ENCODE data around the gene GPR31.
"Not testable (repeated sequence)": the region's sequence is repeated elsewhere in the genome, so short reads cannot be mapped to it uniquely, and the experiment has no call there.

GPR31 gene, protein sequence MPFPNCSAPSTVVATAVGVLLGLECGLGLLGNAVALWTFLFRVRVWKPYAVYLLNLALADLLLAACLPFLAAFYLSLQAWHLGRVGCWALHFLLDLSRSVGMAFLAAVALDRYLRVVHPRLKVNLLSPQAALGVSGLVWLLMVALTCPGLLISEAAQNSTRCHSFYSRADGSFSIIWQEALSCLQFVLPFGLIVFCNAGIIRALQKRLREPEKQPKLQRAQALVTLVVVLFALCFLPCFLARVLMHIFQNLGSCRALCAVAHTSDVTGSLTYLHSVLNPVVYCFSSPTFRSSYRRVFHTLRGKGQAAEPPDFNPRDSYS

DNA sequence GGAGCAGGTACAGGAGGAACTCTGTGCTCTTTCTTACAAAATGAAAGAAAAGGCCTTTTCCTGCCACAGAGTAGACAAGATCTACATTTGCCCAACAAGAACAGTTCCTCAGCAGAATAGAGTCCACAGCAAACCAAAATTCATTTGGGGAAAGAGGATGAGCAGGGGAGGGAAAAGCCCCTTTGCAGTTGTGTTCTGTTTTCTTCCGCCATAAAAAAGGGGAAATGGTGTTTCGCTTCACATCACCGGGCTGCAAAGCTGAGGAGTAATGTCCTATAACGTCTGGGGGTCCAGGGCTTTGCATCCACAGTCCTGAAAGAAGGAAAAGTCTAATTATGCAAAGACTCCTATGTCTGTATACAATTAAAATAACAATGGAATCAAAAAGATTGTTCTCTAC lies at the start of gene GPR31:
GPR31 (minus strand) TSS at position 118 of the 400 bp plus-strand sequence. CDS start 149 bp downstream, outside the sequence.
- no peak for DNase-seq

DNA sequence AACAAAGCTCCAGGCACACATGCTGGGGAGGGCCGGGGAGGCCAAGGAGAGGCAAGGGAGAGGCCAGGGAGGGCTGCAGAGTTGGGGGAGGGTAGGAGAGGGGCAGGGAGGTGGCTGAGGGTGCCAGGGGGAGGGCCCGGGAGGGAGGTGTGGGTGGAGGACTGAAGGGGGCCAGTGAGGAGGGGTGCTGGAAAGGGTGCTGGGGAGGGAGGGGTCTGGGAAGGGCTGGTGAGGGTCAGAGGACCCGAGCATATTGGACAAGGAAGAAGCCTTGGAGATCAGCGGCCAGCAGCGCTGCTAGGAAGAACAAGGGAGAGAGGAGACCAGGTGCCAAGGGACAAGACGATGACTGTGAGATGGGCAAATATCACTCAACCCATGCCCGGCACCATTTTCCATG lies 49.7 kb upstream of the GPR31 start:
- DNase-seq, result no peak

DNA sequence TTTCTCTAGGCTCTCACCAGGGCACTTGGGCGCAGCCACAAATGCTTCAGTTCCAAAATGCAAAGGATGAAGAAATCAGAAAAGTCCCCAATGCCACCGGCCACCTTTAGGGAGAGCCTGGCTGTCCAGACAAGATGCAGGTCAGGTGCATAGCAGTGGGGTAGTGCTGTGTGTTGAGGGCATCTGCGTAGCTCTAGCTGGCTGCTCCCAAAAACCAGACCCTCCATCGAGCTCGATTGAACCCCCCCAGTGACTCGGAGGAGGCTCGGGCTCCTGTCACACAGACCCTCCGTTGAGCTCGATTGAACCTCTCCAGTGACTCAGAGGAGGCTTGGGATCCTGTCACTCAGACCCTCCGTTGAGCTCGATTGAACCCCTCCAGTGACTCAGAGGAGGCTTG lies 47.5 kb upstream of the GPR31 start:
- not testable (repeated sequence) for DNase-seq

DNA sequence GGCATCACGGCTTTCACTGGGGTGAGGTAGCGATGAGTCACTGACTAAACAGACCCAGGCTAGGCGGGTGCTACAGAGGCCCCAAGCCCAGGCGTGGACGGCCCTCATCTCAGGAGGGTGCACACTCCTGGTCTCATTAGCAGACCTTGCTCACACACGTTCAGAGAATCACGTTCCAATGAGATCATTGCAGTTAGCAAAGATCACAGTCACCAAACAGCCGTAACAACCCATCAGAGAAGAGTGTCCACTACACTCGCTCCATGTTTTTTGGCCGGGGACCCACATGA lies 46.2 kb upstream of the GPR31 start:
- not testable (repeated sequence) for DNase-seq

DNA sequence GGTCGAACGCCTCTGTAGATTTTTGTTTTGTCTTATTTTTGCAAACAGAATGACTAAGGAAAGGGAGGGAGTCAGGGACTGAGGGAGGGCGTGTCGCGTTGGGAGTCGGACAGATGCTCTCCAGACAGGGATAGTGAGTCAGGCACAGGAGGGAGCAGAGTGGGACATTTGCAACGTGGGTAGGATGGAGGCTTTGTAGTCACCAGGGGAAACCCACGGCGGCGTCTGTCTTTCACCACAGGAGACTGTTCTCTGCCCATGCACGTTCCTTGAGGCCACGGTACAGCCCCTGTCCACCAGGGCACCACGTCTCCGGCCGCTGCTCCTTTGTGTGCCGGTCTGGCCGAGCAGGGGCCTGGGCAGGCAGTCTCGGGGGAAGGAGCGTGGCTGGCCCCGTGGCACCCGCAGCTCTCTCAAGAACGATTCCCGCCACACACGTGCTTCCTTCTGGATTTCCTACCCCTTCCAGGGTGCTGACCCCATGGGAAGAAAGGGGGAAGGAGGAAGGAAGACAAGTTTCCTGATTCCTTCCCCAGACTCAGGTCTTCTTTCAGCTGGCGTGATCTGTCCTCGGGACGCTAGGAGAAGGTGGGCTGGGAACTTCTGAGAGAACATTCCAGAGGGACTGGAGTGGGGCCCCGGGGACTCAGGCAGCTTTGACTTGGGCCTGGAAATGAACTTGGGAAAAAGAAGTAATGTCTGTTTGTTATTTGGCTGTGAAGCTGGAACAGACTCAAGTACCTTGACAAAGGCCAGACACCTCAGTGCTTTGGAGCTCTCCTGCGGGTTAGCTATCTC lies 45.7 kb upstream of the GPR31 start:
- not testable (repeated sequence) for DNase-seq

DNA sequence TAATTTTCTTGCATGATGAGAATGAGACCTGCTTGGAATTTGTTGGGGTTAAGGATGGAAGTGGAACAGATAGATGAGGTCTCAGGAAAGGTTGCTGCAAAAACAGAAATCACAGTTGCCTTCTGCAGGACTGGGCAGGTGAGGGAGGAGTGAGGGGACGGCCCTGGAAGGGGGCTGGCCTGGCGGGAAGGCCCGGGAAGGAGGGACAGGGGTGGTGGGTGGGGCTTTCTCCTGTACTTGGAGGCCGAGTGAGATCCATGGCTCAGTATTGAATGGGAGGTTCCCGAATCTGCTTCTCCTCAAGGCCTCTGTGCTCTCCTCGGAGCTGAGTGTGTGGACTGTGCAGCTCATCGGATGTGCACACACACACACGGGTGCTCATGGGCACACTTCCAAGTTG lies 44.8 kb upstream of the GPR31 start:
- DNase-seq, result not testable (repeated sequence)

DNA sequence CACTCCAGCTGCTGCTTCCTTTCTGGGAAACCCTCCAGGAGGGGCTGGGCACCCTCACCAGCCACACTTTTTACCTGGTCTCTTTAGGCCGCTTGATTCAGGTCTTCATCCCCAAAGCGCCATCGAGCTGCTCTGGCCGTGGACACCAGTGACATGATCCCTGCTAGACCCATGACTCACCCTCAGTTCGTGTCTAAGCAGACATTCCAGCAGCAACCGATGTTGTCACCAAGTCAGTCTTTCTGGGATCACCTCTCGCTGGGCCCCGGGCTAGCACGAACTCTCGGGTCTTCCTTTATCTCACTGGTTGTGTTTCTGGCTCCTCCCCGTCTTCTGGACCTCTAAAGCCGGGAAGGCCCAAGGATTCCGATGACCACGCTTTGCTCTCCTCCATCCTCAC lies 43.0 kb upstream of the GPR31 start:
- no peak for DNase-seq

DNA sequence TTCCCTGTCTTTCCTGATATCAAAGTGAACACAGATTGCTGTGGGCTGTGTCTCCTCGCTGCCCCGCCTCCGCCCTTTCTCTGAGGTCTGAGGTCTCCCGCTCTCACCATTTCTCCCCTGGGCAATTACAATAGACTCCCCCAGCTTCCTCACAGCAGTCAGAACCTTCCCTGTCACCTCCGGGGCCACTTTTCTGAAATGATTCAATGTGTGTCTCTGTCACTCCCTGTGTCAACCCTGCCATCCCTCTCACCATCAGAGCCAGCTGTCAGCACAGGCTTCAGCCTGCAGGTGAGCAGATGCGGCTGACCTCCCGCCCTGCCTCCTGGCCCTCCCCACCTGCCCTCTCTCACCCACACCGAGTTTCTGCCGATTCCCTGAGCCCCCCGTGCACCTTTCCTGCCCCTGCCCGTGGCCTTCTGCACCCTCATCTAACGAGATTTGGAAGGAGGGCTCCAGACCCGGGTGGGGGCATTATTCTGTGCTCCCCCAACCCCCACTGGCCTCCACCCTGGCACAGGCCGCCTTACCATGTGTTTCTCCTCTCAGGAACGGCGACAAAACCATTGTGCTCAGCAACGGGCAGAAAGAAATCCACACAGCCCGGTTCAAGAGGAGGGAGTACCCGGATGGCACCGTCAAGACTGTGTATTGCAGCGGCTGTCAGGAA lies 38.3 kb upstream of the GPR31 start:
- not testable (repeated sequence) for DNase-seq

DNA sequence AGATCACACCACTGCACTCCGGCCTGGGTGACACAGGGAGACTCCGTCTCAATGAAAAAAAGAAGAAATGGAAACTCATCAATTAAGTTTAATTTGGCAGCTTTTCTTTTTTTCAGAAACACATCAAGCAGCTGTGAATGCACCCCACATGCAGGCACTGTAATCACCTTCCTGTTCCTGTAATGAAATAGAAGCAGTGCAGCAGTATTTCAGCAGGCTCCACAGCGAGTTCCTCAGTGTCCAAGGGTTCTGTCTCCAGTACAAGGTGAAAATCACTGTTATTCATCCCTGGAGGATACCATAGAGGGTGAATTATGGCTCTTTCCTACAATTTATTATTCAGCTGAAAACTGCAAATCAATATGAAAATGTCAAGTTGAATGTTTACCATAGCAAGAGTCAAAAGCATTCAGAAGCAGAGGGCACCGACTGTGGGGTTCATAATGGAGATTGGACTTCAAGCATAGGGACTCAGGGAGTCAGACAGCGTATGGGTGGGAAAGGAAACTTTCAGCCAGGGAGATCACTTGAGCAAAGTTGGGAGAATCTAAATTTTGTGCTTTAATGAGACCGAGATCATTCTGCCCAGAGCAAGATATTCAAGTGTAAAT lies 35.8 kb upstream of the GPR31 start:
- DNase-seq, result not testable (repeated sequence)

DNA sequence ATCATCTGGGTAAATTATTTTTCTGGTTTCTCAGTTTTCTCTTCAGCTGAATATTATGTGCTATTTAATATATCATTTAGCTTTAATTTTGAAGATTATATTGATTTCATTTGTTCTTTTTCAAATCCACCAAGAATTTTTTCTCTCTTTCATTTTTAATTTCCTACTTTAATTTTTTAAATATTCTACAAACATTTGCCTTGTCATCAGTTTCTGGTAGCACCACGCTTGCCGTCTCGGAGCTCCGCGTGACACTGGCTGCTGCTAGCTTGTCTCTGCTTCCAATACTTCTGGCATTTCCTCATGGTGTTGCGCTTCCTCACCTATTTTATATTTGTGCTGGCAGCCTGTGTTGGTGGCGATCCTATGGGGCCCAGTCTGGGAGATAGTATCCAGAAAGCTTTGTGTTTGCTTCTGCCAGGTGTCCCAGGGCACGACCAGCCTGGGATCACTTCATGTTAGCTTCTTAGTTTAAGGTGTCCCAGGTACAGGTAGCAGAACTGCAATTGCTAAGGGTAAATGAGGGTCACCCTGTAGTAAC lies 33.3 kb upstream of the GPR31 start:
- DNase-seq, result not testable (repeated sequence)

DNA sequence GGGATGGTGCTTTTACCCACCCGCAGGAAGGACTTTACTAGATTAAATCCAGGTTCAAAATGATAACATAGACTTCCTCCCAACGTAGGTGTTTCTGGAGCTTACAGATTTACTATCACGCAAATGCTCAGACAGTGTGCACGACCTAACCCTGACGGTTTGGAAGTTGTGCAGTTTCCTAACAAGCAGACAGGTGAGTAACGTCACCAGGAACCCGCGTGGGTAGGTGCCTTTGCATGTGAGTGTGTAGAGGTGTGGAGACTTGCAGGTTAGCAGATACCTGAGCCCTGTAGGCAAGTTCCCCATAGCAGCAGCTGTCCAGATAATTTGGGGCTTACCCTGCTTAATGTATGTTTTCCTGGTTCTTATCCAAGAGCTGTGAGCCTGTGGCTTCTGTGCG lies 29.5 kb upstream of the GPR31 start:
- DNase-seq, result not testable (repeated sequence)

DNA sequence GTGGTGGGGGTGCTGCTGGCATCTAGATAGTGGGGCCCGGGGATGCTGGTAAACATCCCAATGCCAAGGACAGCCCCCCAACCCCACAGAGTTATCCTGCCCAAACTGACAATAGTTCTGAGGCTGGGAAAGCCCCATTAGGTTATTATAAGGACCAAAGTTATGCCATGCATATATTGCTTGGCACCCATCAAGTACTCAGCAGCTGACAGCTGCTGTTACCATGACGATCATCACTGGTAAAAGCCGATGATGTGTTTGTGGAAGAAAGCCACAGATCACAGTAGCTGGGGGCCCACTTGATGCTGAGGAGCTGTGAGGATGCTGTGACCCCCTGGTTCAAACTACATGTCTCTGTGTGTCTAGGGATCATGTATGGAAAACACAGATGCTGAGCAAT lies 27.3 kb upstream of the GPR31 start:
- DNase-seq, result not testable (repeated sequence)

DNA sequence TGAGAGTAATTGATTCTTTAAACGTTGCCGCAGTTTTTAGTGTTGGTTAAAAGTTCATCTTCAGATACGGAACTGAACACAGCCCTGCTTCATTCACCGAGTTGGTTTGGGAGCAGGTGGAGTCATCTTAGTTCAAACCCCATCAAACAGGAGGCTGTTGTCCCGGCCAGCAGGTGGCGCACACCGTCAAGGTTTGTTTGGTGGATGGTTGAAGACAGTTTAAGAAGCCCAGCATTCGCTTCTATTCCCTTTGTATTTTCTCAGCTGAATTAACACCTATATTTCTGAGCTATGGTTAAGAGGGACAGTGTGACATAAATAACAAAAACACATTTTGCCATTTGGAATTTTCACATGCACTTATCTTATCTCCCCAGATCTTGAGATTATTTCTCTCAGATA lies 25.1 kb upstream of the GPR31 start:
- DNase-seq, result not testable (repeated sequence)

DNA sequence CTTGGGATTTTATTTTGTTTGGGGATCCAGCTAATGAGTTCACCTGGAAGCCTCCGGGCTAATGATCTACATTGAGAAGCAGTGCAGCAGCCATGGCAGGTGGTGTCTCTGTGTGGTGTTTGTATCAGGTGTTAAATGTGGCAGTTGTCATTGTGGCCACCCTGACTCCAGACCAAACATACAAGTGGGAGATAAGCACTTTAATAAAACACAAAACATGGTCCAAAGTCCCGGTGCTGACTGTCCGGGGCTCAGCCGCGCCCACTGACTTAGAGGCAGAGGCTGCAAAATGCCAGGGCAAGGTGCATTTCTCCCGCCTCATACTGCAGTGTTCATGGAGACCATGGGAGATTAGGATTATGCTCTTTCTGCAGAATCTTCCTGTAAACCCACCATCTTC lies 23.6 kb upstream of the GPR31 start:
- DNase-seq, result not testable (repeated sequence)

DNA sequence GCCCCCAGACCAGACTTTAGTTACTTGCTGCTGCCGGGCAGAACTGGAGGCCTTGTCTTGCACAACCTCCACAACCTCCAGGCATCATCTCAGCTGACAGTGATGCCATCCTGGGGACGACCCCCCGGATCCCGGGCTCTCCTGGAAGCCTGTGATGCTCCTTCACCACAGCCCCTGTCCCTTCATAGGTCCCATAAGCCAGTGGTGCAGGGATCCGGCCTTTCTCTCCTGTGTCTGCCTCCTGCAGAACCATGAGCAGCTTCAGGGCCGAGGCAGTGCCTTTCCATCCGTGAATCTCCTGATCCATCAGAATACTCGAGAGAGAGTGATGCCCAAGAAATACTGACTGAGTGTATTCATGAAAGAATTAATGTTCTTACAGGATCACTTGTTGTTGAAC lies 22.3 kb upstream of the GPR31 start:
- DNase-seq, result not testable (repeated sequence)

DNA sequence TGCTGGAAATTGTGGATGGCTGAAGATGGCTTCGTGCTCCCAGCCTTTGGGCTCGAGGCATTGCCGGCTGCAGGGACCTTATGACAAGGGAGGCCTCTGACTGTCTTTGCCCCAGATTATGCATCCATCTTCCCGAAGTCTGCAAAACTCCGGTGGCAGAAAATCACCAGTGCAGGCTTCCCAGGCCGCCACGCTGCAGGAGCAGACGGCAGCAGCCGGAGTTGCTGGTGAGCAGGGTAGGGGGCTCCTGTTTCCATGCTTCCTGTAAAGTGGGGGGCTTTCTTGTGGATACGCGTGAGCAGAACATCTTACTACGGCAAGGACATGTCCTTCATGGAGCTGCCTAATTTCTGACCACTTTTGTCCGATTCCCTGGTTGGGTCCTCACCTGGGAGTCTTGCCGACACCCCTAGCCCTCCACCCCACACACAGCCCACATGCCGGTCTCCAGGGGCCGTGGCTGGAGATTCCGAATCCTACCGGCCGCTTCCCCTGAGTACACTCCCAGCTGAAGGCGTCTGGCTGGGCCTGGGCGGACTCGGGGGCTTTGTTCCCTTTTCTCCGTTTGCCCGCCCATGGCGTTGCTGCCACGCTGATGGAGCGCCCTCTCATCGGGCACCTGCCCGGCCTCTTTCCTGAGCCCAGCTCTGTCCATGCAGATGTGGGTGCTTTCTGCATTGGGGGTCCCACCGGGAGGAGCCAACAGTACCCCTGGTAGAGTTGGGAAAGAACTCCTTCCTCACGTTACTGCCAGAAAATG lies 21.3 kb upstream of the GPR31 start:
- not testable (repeated sequence) for DNase-seq

DNA sequence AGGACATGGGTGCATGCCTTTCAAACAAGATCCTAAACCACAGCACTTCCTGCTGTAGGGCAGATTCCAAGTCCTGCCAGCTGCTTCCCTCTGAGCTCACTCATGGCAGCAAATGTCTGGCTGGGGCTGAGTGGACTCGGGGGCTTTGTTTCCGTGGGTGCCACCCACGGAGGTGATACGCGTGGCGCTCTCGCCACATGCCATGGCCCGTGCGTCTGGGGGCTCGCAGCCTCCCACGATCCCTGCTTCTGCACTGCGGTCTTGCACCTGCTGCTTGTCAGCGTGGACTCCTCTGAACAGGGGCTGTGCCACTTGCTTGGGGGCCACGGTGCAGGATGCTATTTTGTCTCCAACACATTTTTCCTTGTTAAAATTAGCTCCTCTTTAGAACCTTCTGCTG lies 19.5 kb upstream of the GPR31 start:
- not testable (repeated sequence) for DNase-seq

DNA sequence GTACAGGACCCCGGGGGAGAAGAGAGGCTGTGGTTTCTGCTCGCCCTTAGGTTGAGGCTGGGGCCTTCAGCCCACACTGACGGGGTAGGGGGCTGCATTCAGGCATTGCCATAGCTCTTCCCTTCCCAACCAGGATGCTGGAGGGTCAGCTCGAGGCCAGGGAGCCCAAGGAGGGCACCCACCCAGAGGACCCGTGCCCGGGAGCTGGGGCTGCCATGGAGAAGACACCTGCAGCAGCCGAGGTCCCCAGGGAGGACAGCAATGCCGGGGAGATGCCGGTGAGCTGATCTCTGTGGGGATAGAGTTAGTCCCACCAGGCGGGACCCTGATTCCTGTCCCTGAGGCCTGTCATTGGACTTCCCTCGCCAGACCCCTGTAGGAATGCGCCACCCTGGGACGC lies 14.2 kb upstream of the GPR31 start:
- not testable (repeated sequence) for DNase-seq

DNA sequence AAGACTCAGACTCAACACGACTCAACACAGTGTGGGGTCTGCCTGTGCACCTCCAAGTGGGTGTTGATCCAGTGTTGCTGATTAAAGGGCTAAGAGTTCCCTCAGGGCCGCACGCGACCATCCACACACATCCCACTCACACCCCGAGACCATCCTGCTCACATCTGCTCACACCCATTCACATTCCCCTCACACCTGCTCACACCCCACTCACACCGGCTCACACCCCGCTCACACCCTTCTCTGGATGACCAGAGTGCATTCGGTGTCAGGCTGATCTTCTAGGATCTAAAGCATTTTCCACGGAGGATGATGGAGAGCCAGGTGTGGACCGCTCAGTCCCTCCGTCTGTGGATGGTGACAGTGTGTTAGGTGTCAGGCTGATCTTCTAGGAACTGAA lies 13.5 kb upstream of the GPR31 start:
- DNase-seq, result not testable (repeated sequence)

DNA sequence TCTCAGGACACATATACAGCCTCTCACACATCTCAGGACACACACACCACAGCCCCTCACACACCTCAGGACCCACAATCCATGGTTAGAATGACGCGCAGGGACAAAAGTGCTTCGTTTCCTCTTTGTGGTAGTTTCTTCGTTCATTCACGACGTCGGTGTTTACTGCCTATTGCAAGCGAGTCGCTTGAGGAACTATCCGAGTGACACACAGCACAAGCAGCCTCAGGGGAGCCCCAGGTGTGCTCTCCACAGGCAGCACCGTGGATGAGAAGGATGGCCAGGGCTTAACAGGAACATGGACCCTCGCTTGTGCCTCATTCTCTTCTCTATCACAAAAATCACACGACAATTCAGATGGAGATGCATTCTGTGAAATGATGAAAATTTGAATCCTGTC lies 12.1 kb upstream of the GPR31 start:
- not testable (repeated sequence) for DNase-seq

DNA sequence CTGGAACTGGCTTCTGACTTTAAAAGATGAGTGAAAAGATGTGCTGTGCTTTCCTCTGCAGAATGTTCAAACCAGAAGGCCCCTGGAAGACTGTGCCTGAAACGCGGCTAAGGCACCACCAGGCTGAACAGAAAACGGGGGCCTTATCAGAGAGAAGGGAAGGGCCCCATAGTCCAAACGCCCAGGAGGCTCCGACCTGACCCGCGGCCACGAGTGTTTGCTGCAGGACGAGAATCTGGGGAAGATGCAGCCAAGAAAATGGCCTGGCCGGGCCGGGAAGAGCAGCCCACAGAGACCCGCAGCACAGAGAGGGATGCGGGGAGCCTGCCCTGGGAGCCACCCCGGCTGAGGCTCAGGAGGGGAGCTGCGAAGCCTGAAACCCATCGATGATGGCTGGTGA lies 10.5 kb upstream of the GPR31 start:
- not testable (repeated sequence) for DNase-seq

DNA sequence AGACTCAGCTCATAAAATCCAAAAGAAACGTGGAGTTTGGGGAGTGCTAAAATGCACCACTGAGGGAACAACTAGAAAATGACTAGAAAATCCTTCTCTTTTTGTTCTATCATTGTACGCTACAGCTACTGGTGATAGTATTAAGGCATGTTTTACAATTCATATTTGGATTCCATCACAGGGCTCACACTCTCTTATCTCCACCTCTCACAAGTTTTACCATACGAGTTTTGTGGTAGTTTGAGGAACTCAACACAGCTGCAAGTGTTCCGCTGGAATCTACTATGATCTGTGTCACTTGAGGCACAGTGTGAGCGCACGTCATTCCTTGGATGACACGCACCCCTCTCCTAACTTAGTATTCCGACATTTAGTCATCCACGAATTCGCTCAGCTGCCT lies 9.9 kb upstream of the GPR31 start:
- DNase-seq, result not testable (repeated sequence)
